Measurements from ENCODE around the gene NMS. TPM values are rescaled to one million over a fixed set of nuclear protein-coding genes. Genes with fewer than 3 reads are reported as not detected.
"Not testable (repeated sequence)": the region's sequence is repeated elsewhere in the genome, so short reads cannot be mapped to it uniquely, and the experiment has no call there.

NMS gene
- total and polyA plus RNA-seq, 2 donors (not counting 1 experiment from before 2014, with no cell fraction given): not detected

GRCh38 chr2:100451092-100451491 lies 19.2 kb upstream of the NMS start:
- Histone ChIP-seq H3K79me2 (ENCODE audit: control insufficient read depth, insufficient read depth, low read length) (no peaks in the 10 kb centered on the region), H3K4me3 (replicated peaks in 1 of 4; ENCODE audit: control extremely low read depth in 1 of 4, insufficient read depth in 1 of 4, low read depth in 3 of 4, low read length in 4 of 4) (no peak overlapping the region), H3K36me3 (ENCODE audit: control insufficient read depth, insufficient read depth, low read length) (no peaks in the 10 kb centered on the region), H4K20me1 (ENCODE audit: control insufficient read depth, extremely low read depth, insufficient read depth, low read length) (no peaks in the 10 kb centered on the region), H3K27me3 (ENCODE audit: control insufficient read depth, insufficient read depth, low read length) (no peaks in the 10 kb centered on the region), H3K27ac (ENCODE audit: insufficient read depth, low read length) (no peak overlapping the region), H3K4me1 (ENCODE audit: control insufficient read depth, extremely low read depth, insufficient read depth, low read length) (no peaks in the 10 kb centered on the region), H2AFZ (ENCODE audit: low read length) (no peak overlapping the region), H3K9me3 (ENCODE audit: control insufficient read depth, insufficient read depth, low read depth, low read length) (no peaks in the 10 kb centered on the region), H3K4me2 (ENCODE audit: extremely low read depth, insufficient read depth, low read length) (no peak overlapping the region), H3K9ac (ENCODE audit: insufficient read depth, low read length) (no peak overlapping the region)
- TF ChIP-seq CTCF (conservative IDR thresholded peaks at IDR 0.05 in 1 of 2, IDR thresholded peaks at IDR 0.05 in 1 of 2; ENCODE audit: low read depth in 1 of 2, low read length in 2 of 2) (no peak), EZH2 (IDR thresholded peaks at IDR 0.05; ENCODE audit: low read length, missing control alignments) (no peak)
- DNase-seq (ENCODE audit: low read depth in 2 of 2): no peak

GRCh38 chr2:100451734-100452133 lies 18.5 kb upstream of the NMS start:
- Histone ChIP-seq H2AFZ (ENCODE audit: low read length) (no peak overlapping the region), H3K4me2 (ENCODE audit: extremely low read depth, insufficient read depth, low read length) (no peak overlapping the region), H3K27me3 (ENCODE audit: control insufficient read depth, insufficient read depth, low read length) (no peaks in the 10 kb centered on the region), H3K9ac (ENCODE audit: insufficient read depth, low read length) (no peak overlapping the region), H3K9me3 (ENCODE audit: control insufficient read depth, insufficient read depth, low read depth, low read length) (no peaks in the 10 kb centered on the region), H3K36me3 (ENCODE audit: control insufficient read depth, insufficient read depth, low read length) (no peaks in the 10 kb centered on the region), H3K27ac (ENCODE audit: insufficient read depth, low read length) (no peak overlapping the region), H3K4me1 (ENCODE audit: control insufficient read depth, extremely low read depth, insufficient read depth, low read length) (no peaks in the 10 kb centered on the region), H3K4me3 (replicated peaks in 1 of 4; ENCODE audit: control extremely low read depth in 1 of 4, insufficient read depth in 1 of 4, low read depth in 3 of 4, low read length in 4 of 4) (no peak overlapping the region), H4K20me1 (ENCODE audit: control insufficient read depth, extremely low read depth, insufficient read depth, low read length) (no peaks in the 10 kb centered on the region), H3K79me2 (ENCODE audit: control insufficient read depth, insufficient read depth, low read length) (no peaks in the 10 kb centered on the region)
- DNase-seq (ENCODE audit: low read depth in 2 of 2): no peak
- TF ChIP-seq EZH2 (IDR thresholded peaks at IDR 0.05; ENCODE audit: low read length, missing control alignments) (no peak), CTCF (conservative IDR thresholded peaks at IDR 0.05 in 1 of 2, IDR thresholded peaks at IDR 0.05 in 1 of 2; ENCODE audit: low read depth in 1 of 2, low read length in 2 of 2) (no peak)

GRCh38 chr2:100453853-100454252 lies 16.4 kb upstream of the NMS start:
- H3K79me2 ChIP-seq (ENCODE audit: control insufficient read depth, insufficient read depth, low read length): no peaks in the 10 kb centered on the region
- TF ChIP-seq EZH2 (IDR thresholded peaks at IDR 0.05; ENCODE audit: low read length, missing control alignments): no peak
- TF ChIP-seq CTCF (conservative IDR thresholded peaks at IDR 0.05 in 1 of 2, IDR thresholded peaks at IDR 0.05 in 1 of 2; ENCODE audit: low read depth in 1 of 2, low read length in 2 of 2): no peak
- H3K27me3 ChIP-seq (ENCODE audit: control insufficient read depth, insufficient read depth, low read length): no peaks in the 10 kb centered on the region
- H3K4me1 ChIP-seq (ENCODE audit: control insufficient read depth, extremely low read depth, insufficient read depth, low read length): no peaks in the 10 kb centered on the region
- H3K36me3 ChIP-seq (ENCODE audit: control insufficient read depth, insufficient read depth, low read length): no peaks in the 10 kb centered on the region
- no peaks in the 10 kb centered on the region for H3K9me3 ChIP-seq (ENCODE audit: control insufficient read depth, insufficient read depth, low read depth, low read length)
- H2AFZ ChIP-seq (ENCODE audit: low read length): no peak overlapping the region
- no peak overlapping the region for H3K9ac ChIP-seq (ENCODE audit: insufficient read depth, low read length)
- no peak for DNase-seq (ENCODE audit: low read depth in 2 of 2)
- no peaks in the 10 kb centered on the region for H4K20me1 ChIP-seq (ENCODE audit: control insufficient read depth, extremely low read depth, insufficient read depth, low read length)
- H3K27ac ChIP-seq (ENCODE audit: insufficient read depth, low read length): no peak overlapping the region
- no peak overlapping the region for H3K4me2 ChIP-seq (ENCODE audit: extremely low read depth, insufficient read depth, low read length)
- no peak overlapping the region for H3K4me3 ChIP-seq (replicated peaks in 1 of 4; ENCODE audit: control extremely low read depth in 1 of 4, insufficient read depth in 1 of 4, low read depth in 3 of 4, low read length in 4 of 4)

- not testable (repeated sequence) for H3K9me3 ChIP-seq (ENCODE audit: control insufficient read depth, insufficient read depth, low read depth, low read length); H3K27ac ChIP-seq (ENCODE audit: insufficient read depth, low read length); H3K4me3 ChIP-seq (replicated peaks in 1 of 4; ENCODE audit: control extremely low read depth in 1 of 4, insufficient read depth in 1 of 4, low read depth in 3 of 4, low read length in 4 of 4); H3K79me2 ChIP-seq (ENCODE audit: control insufficient read depth, insufficient read depth, low read length); H3K4me2 ChIP-seq (ENCODE audit: extremely low read depth, insufficient read depth, low read length); H3K4me1 ChIP-seq (ENCODE audit: control insufficient read depth, extremely low read depth, insufficient read depth, low read length); H3K9ac ChIP-seq (ENCODE audit: insufficient read depth, low read length); H3K36me3 ChIP-seq (ENCODE audit: control insufficient read depth, insufficient read depth, low read length); H2AFZ ChIP-seq (ENCODE audit: low read length); H3K27me3 ChIP-seq (ENCODE audit: control insufficient read depth, insufficient read depth, low read length); H4K20me1 ChIP-seq (ENCODE audit: control insufficient read depth, extremely low read depth, insufficient read depth, low read length)
- peak in 1 of 2 donors; percentile 3 for DNase-seq (ENCODE audit: low read depth in 2 of 2)
Observed at GRCh38 chr2:100456357-100456756, 13.9 kb upstream of the NMS start.
